ENCODE data around the gene DYSF. TPM values are rescaled to one million over a fixed set of nuclear protein-coding genes. Genes with fewer than 3 reads are reported as not detected.

The DYSF gene
- total RNA-seq, 2 experiments from 2014 or later: not detected

DNA sequence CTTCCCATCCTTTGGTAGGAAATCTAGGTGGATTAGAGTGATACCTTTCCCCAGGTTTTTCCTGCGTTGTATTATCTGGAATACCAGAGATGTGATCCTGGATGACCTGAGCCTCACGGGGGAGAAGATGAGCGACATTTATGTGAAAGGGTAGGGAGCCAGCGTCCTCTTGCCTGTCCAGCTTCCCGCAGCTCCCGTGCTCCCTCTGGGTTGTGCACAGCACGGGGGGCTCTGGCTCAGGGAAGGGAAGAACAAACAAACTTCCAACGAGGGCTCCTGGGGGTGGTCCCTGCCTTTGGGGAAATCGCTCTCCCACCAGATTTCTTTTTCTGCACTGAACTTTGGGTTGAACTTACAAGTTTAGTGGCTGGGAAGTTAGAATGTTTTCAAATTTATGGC is 215.7 kb downstream of the DYSF start:
- TF ChIP-seq, protein P1, sequence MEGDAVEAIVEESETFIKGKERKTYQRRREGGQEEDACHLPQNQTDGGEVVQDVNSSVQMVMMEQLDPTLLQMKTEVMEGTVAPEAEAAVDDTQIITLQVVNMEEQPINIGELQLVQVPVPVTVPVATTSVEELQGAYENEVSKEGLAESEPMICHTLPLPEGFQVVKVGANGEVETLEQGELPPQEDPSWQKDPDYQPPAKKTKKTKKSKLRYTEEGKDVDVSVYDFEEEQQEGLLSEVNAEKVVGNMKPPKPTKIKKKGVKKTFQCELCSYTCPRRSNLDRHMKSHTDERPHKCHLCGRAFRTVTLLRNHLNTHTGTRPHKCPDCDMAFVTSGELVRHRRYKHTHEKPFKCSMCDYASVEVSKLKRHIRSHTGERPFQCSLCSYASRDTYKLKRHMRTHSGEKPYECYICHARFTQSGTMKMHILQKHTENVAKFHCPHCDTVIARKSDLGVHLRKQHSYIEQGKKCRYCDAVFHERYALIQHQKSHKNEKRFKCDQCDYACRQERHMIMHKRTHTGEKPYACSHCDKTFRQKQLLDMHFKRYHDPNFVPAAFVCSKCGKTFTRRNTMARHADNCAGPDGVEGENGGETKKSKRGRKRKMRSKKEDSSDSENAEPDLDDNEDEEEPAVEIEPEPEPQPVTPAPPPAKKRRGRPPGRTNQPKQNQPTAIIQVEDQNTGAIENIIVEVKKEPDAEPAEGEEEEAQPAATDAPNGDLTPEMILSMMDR (conservative IDR thresholded peaks at IDR 0.05; ENCODE audit: low read length): no peak
- no peak for TF ChIP-seq EZH2phosphoT487 (IDR thresholded peaks at IDR 0.05; ENCODE audit: borderline replicate concordance, low read depth, low read length)
- no peaks in the 10 kb centered on the region for H3K9me2 ChIP-seq (ENCODE audit: insufficient read depth, low read length)
- H3K4me2 ChIP-seq (ENCODE audit: low read length): no peak overlapping the region
- BruUV-seq (replicated peaks): no TSS peak
- ChIA-PET CTCF (ENCODE audit: unreplicated experiment) (interaction anchor here (0.6 kb wide), 1 partner anchor 13 kb away, joined by 3 read pairs; no protein-coding TSS in a partner anchor), POLR2A (no interaction called here)
- H3K27ac ChIP-seq (ENCODE audit: low read depth, low read length, poor library complexity, severe bottlenecking): no peak overlapping the region
- no peaks in the 10 kb centered on the region for H3K36me3 ChIP-seq (ENCODE audit: insufficient read depth, low read length)
- no peaks in the 10 kb centered on the region for H3K9me3 ChIP-seq (ENCODE audit: low read length)
- no peak overlapping the region for H2AFZ ChIP-seq (ENCODE audit: low read length)
- H3K79me2 ChIP-seq (ENCODE audit: insufficient read depth, low read depth, low read length): no peaks in the 10 kb centered on the region
- no peak overlapping the region for H3K4me3 ChIP-seq (ENCODE audit: low read depth, low read length, poor library complexity, severe bottlenecking)
- H3K4me1 ChIP-seq (ENCODE audit: insufficient read depth, low read length, poor library complexity, severe bottlenecking): no peaks in the 10 kb centered on the region
- DNase-seq (ENCODE audit: low spot score): no peak
- no peaks in the 10 kb centered on the region for H4K20me1 ChIP-seq (ENCODE audit: insufficient read depth, low read length)
- intact Hi-C loops (cut with micrococcal nuclease; ENCODE audit: unreplicated experiment): no loop called here

DNA sequence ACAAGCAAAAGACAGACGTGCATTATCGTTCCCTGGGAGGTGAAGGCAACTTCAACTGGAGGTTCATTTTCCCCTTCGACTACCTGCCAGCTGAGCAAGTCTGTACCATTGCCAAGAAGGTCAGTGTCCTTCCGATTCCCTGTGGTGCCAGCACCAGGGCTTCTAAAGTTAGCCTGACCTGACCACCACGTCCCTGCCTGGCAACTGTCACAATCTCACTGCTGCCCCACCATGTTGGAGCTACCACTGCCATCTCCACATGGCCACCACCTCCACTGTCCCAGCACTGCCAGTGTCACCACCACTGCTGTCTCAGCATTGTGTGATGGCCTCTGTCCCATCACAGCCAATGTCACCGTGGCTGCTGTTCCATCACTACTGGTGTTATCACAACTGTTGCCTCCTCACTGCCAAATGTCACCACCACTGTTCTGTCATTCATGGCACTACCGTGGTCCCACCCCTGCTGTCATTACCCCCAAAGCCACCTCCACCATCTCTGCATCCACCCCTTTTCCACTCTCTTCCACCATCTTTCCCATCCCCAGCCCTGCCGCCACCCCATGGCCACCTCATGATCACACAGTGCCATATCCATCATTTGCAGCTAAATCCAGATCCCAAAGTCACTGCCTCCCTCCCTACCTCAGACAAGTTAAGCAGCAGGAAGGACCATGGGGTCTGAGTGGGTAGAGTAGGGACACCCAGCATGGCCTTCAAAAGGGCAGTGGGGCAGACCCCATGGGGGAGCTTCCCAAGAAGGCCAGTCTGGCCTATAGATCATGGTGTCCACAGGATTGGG is 216.5 kb downstream of the DYSF start:
- Histone ChIP-seq H3K27ac (ENCODE audit: low read depth, low read length, poor library complexity, severe bottlenecking) (no peak overlapping the region), H2AFZ (ENCODE audit: low read length) (no peak overlapping the region), H3K4me3 (ENCODE audit: low read depth, low read length, poor library complexity, severe bottlenecking) (no peak overlapping the region), H4K20me1 (ENCODE audit: insufficient read depth, low read length) (no peaks in the 10 kb centered on the region), H3K4me2 (ENCODE audit: low read length) (no peak overlapping the region), H3K9me3 (ENCODE audit: low read length) (no peaks in the 10 kb centered on the region), H3K9me2 (ENCODE audit: insufficient read depth, low read length) (no peaks in the 10 kb centered on the region), H3K36me3 (ENCODE audit: insufficient read depth, low read length) (no peaks in the 10 kb centered on the region), H3K79me2 (ENCODE audit: insufficient read depth, low read depth, low read length) (no peaks in the 10 kb centered on the region), H3K4me1 (ENCODE audit: insufficient read depth, low read length, poor library complexity, severe bottlenecking) (peaks cover under 1% of the 10 kb centered on the region)
- intact Hi-C loops (cut with micrococcal nuclease; ENCODE audit: unreplicated experiment): no loop called here
- ChIA-PET POLR2A (no interaction called here), CTCF (ENCODE audit: unreplicated experiment) (interaction anchor here (0.6 kb wide), 1 partner anchor 12 kb away, joined by 3 read pairs; no protein-coding TSS in a partner anchor)
- DNase-seq (ENCODE audit: low spot score): no peak
- TF ChIP-seq EZH2phosphoT487 (IDR thresholded peaks at IDR 0.05; ENCODE audit: borderline replicate concordance, low read depth, low read length): no peak
- TF ChIP-seq, protein P1 (conservative IDR thresholded peaks at IDR 0.05; ENCODE audit: low read length): no peak
- no TSS peak for BruUV-seq (replicated peaks)

DNA sequence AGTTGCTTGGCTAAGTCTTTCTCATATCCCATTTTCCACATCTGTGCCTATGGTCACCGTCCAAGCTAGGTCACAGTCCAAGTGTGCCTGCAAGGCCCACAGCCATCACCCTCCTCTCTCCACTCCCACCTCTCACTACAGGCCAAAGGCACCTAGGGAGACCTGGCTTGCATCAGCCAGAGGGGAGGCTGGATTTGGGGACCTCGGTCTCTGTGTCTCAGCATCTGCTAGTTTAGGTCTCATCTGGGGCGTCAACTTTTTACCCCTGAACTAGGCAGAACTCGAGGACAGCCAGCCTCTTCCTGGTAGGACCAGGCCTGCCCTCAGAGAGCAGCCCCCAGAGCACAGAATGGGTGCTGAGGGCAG is 217.1 kb downstream of the DYSF start:
- intact Hi-C loops (cut with micrococcal nuclease; ENCODE audit: unreplicated experiment): no loop called here
- Histone ChIP-seq H3K4me3 (ENCODE audit: low read depth, low read length, poor library complexity, severe bottlenecking) (no peak overlapping the region), H3K79me2 (ENCODE audit: insufficient read depth, low read depth, low read length) (no peaks in the 10 kb centered on the region), H2AFZ (ENCODE audit: low read length) (no peak overlapping the region), H3K4me2 (ENCODE audit: low read length) (no peak overlapping the region), H3K27ac (ENCODE audit: low read depth, low read length, poor library complexity, severe bottlenecking) (no peak overlapping the region), H3K36me3 (ENCODE audit: insufficient read depth, low read length) (no peaks in the 10 kb centered on the region), H3K9me3 (ENCODE audit: low read length) (no peaks in the 10 kb centered on the region), H3K9me2 (ENCODE audit: insufficient read depth, low read length) (no peaks in the 10 kb centered on the region), H3K4me1 (ENCODE audit: insufficient read depth, low read length, poor library complexity, severe bottlenecking) (peaks cover 7% of the 10 kb centered on the region), H4K20me1 (ENCODE audit: insufficient read depth, low read length) (no peaks in the 10 kb centered on the region)
- no peak for DNase-seq (ENCODE audit: low spot score)
- no peak for TF ChIP-seq EZH2phosphoT487 (IDR thresholded peaks at IDR 0.05; ENCODE audit: borderline replicate concordance, low read depth, low read length)
- TF ChIP-seq, protein P1 (conservative IDR thresholded peaks at IDR 0.05; ENCODE audit: low read length): no peak
- CTCF ChIA-PET (ENCODE audit: unreplicated experiment): no interaction called here
- POLR2A ChIA-PET: interaction anchor here (0.5 kb wide), 1 partner anchor 1365 kb away, joined by 6 read pairs; no protein-coding TSS in a partner anchor
- no TSS peak for BruUV-seq (replicated peaks)
